H1 (cell line): Measurements from ENCODE around the gene CDH20. TPM values are rescaled to one million over a fixed set of nuclear protein-coding genes. Genes with fewer than 3 reads are reported as not detected.

ENCODE experiments used
- CTCF ChIA-PET: fragments of 300-600 bp; sonication (Branson Sonifier 250); formaldehyde crosslinking; loops from one replicate; lab custom pipeline; 2021; ENCODE audit not compliant: partially characterized antibody; lab: Charles Lee
- POLR2A ChIA-PET: fragments of 300-600 bp; sonication (Branson Sonifier 250); formaldehyde crosslinking; loops from one replicate; lab custom pipeline; 2021; ENCODE audit warnings: inconsistent platforms; ENCODE audit not compliant: partially characterized antibody; lab: Charles Lee
- DNase-seq, 2 experiments: peaks; one replicate each; pipeline versions ENCODE4 v3.0.0 to v3.0.0-alpha.2; 2010 to 2022; ENCODE audit warnings: low spot score in 2 of 2, low read depth in 1 of 2, mixed read lengths in 1 of 2
- FAIRE-seq: peaks from 2 replicates; lab custom pipeline; 2011; peaks lifted over from hg19 to GRCh38; lab: Jason Lieb, UNC
- H2AFZ ChIP-seq: 2 replicates; pipeline ENCODE4 v1.8.1; 2012; ENCODE audit warnings: low read length, inconsistent platforms
- H2AK5ac ChIP-seq: 2 replicates; pipeline ENCODE4 v1.6.1; 2013; ENCODE audit warnings: low read depth, low read length
- H2BK120ac ChIP-seq: replicated peaks from 2 replicates; pipeline ENCODE3; 2013; ENCODE audit warnings: low read depth, low read length, inconsistent platforms
- H2BK12ac ChIP-seq: 2 replicates; pipeline ENCODE4 v1.6.1; 2013; ENCODE audit warnings: low read depth, low read length
- H2BK15ac ChIP-seq: 2 replicates; pipeline ENCODE4 v1.6.1; 2013; ENCODE audit warnings: low read length
- H2BK20ac ChIP-seq: 2 replicates; pipeline ENCODE4 v1.6.1; 2013; ENCODE audit warnings: low read length
- H2BK5ac ChIP-seq: 2 replicates; pipeline ENCODE4 v1.6.1; 2013; ENCODE audit warnings: low read depth, low read length
- H3K14ac ChIP-seq: 2 replicates; pipeline ENCODE4 v1.6.1; 2013; ENCODE audit warnings: inconsistent platforms; ENCODE audit not compliant: insufficient read length
- H3K18ac ChIP-seq: 2 replicates; pipeline ENCODE4 v1.6.1; 2013; ENCODE audit warnings: low read length; ENCODE audit errors: extremely low read depth
- H3K23ac ChIP-seq: 2 replicates; pipeline ENCODE4 v1.6.1; 2013; ENCODE audit warnings: inconsistent platforms; ENCODE audit not compliant: insufficient read length
- H3K23me2 ChIP-seq: 2 replicates; pipeline ENCODE4 v1.6.1; 2013; ENCODE audit warnings: low read depth, low read length
- H3K27ac ChIP-seq: 2 replicates; pipeline ENCODE4 v1.6.1; 2011; ENCODE audit warnings: low read depth, low read length, inconsistent platforms
- H3K27me3 ChIP-seq, 4 experiments: replicated peaks in 1 of 4; 1 replicate in 1 of 4; 2 replicates in 3 of 4; pipeline versions ENCODE4 v1.6.1 to v1.8.1; 2011 to 2013; ENCODE audit warnings: low read length in 3 of 4, mild to moderate bottlenecking in 3 of 4, inconsistent platforms in 2 of 4, mixed read lengths in 2 of 4, moderate library complexity in 1 of 4; ENCODE audit not compliant: control insufficient read depth in 3 of 4, insufficient read depth in 3 of 4; ENCODE audit errors: extremely low read depth in 1 of 4
- H3K36me3 ChIP-seq, 4 experiments: 2 replicates each; pipeline versions ENCODE4 v1.6.1 to v1.8.1; 2011 to 2013; ENCODE audit warnings: mild to moderate bottlenecking in 4 of 4, low read length in 3 of 4, moderate library complexity in 2 of 4, control low read depth in 1 of 4, inconsistent platforms in 1 of 4; ENCODE audit not compliant: insufficient read depth in 4 of 4, control insufficient read depth in 2 of 4
- H3K4ac ChIP-seq: replicated peaks from 2 replicates; pipeline ENCODE3; 2013; ENCODE audit warnings: low read length, low read depth, mixed read lengths, inconsistent platforms; ENCODE audit not compliant: insufficient read length
- H3K4me1 ChIP-seq, 4 experiments: replicated peaks in 1 of 4; 1 replicate in 1 of 4; 2 replicates in 3 of 4; pipeline versions ENCODE4 v1.6.1 to v1.8.1; 2011 to 2013; ENCODE audit warnings: low read length in 3 of 4, inconsistent platforms in 2 of 4, mixed read lengths in 1 of 4; ENCODE audit not compliant: insufficient read depth in 4 of 4, control insufficient read depth in 3 of 4
- H3K4me2 ChIP-seq, 2 experiments: 2 replicates each; pipeline versions ENCODE4 v1.6.1 to v1.8.1; 2011 to 2013; ENCODE audit warnings: low read depth in 2 of 2, low read length in 2 of 2, control low read depth in 1 of 2, inconsistent platforms in 1 of 2, mild to moderate bottlenecking in 1 of 2; ENCODE audit not compliant: insufficient read depth in 1 of 2
- H3K4me3 ChIP-seq, 4 experiments: fragments of 200-600, 300-600 bp in 1 of 4; sonication (generic), shearing (Covaris generic), sonication (Bioruptor Twin) in 1 of 4; 2 replicates each; pipeline versions ENCODE4 v1.5.1 to v1.8.1; 2011 to 2016; ENCODE audit warnings: low read length in 4 of 4, low read depth in 3 of 4, control low read depth in 2 of 4, inconsistent platforms in 2 of 4, mild to moderate bottlenecking in 2 of 4, mixed read lengths in 1 of 4, moderate library complexity in 1 of 4; ENCODE audit not compliant: insufficient read depth in 2 of 4; ENCODE audit errors: extremely low read depth in 1 of 4
- H3K56ac ChIP-seq: replicated peaks from 2 replicates; pipeline ENCODE3; 2013; ENCODE audit warnings: low read depth, mild to moderate bottlenecking, mixed read lengths, low read length, inconsistent platforms; ENCODE audit not compliant: insufficient read length
- H3K79me1 ChIP-seq: 2 replicates; pipeline ENCODE4 v1.6.1; 2013; ENCODE audit warnings: low read depth, low read length, control low read depth
- H3K79me2 ChIP-seq, 2 experiments: 2 replicates each; pipeline versions ENCODE4 v1.6.1 to v1.8.1; 2012 to 2013; ENCODE audit warnings: low read length in 2 of 2, mild to moderate bottlenecking in 2 of 2, inconsistent platforms in 1 of 2; ENCODE audit not compliant: insufficient read depth in 2 of 2, control insufficient read depth in 1 of 2
- H3K9ac ChIP-seq, 4 experiments: replicated peaks in 1 of 4; 1 replicate in 1 of 4; 2 replicates in 3 of 4; pipeline versions ENCODE4 v1.6.1 to v1.8.1; 2011 to 2013; ENCODE audit warnings: low read depth in 3 of 4, low read length in 3 of 4, control low read depth in 2 of 4, mild to moderate bottlenecking in 2 of 4, moderate library complexity in 2 of 4, inconsistent platforms in 1 of 4; ENCODE audit errors: extremely low read depth in 1 of 4
- H3K9me3 ChIP-seq, 2 experiments: 2 replicates each; pipeline versions ENCODE4 v1.6.1 to v1.8.1; 2012 to 2013; ENCODE audit warnings: mild to moderate bottlenecking in 2 of 2, moderate library complexity in 2 of 2, control low read depth in 1 of 2, inconsistent platforms in 1 of 2, low read depth in 1 of 2, low read length in 1 of 2, mixed read lengths in 1 of 2; ENCODE audit not compliant: insufficient read depth in 2 of 2
- H4K20me1 ChIP-seq, 2 experiments: replicated peaks in 1 of 2; 2 replicates each; pipeline versions ENCODE3 to v1.8.1; 2011 to 2013; ENCODE audit warnings: inconsistent platforms in 2 of 2, low read length in 2 of 2, mild to moderate bottlenecking in 1 of 2; ENCODE audit not compliant: insufficient read depth in 2 of 2, control insufficient read depth in 1 of 2
- H4K5ac ChIP-seq: 2 replicates; pipeline ENCODE4 v1.6.1; 2013; ENCODE audit warnings: low read length, low read depth, mixed read lengths, inconsistent platforms; ENCODE audit not compliant: insufficient read length
- H4K8ac ChIP-seq: 2 replicates; pipeline ENCODE4 v1.8.0; 2013; ENCODE audit warnings: mild to moderate bottlenecking, moderate library complexity, low read length, inconsistent platforms; ENCODE audit not compliant: insufficient read depth; ENCODE audit errors: extremely low read depth
- H4K91ac ChIP-seq: replicated peaks from 2 replicates; pipeline ENCODE3; 2013; ENCODE audit warnings: low read length, mixed read lengths, inconsistent platforms; ENCODE audit not compliant: insufficient read length
- E2F6 ChIP-seq: IDR thresholded peaks from 2 replicates; pipeline ENCODE4 v1.6.1; 2012; ENCODE audit warnings: inconsistent platforms
- JUN ChIP-seq: IDR thresholded peaks from 2 replicates; pipeline ENCODE4 v1.6.1; 2011; ENCODE audit warnings: low read depth, mild to moderate bottlenecking, improper control_type of control experiment, low read length
- KDM1A ChIP-seq: fragments of 200-600, 300-600 bp; sonication (generic); IDR thresholded peaks from 2 replicates; pipeline ENCODE4 v1.7.1; 2016; ENCODE audit warnings: mild to moderate bottlenecking, low read length, borderline replicate concordance
- RAD21 ChIP-seq, 2 experiments: IDR thresholded peaks in 1 of 2; conservative IDR thresholded peaks in 1 of 2; 2 replicates each; pipeline ENCODE4 v1.6.1; 2011; ENCODE audit warnings: low read depth in 2 of 2, low read length in 2 of 2, improper control_type of control experiment in 1 of 2, inconsistent platforms in 1 of 2, mild to moderate bottlenecking in 1 of 2, moderate library complexity in 1 of 2
- RBBP5 ChIP-seq: IDR thresholded peaks from 2 replicates; pipeline ENCODE4 v1.7.1; 2012; ENCODE audit warnings: low read depth, mild to moderate bottlenecking, inconsistent platforms, low read length, moderate library complexity, borderline replicate concordance
- SAP30 ChIP-seq: fragments of 300-600 bp; sonication (generic); IDR thresholded peaks from 2 replicates; pipeline ENCODE4 v1.7.1; 2012; ENCODE audit warnings: low read length, moderate library complexity, mild to moderate bottlenecking, inconsistent platforms; ENCODE audit not compliant: insufficient read depth, insufficient replicate concordance
- SIN3A ChIP-seq, 2 experiments: IDR thresholded peaks in 1 of 2; conservative IDR thresholded peaks in 1 of 2; 2 replicates each; pipeline ENCODE4 v1.6.1; 2011 to 2012; ENCODE audit warnings: low read length in 2 of 2, improper control_type of control experiment in 1 of 2, low read depth in 1 of 2, mild to moderate bottlenecking in 1 of 2
- WGBS, 2 experiments: shearing (Covaris generic) in 1 of 2; methylation state at CpG; one replicate each; pipeline versions ENCODE4 v1.1.6 to v1.1.7; 2013 to 2015; ENCODE audit warnings: low lambda C conversion rate in 2 of 2, mixed read lengths in 2 of 2, inconsistent platforms in 1 of 2, low coverage in 1 of 2, missing lambda C conversion rate in 1 of 2; ENCODE audit not compliant: insufficient replicate concordance in 2 of 2, insufficient coverage in 1 of 2, insufficient read length in 1 of 2; ENCODE audit errors: extremely low coverage in 1 of 2, missing lambda C conversion rate in 1 of 2; 5-methylcytosine and 5-hydroxymethylcytosine counted together
- polyA plus RNA-seq, 7 experiments: library from polyadenylated mRNA; depleted of rRNA in 3 of 7; stranded (reverse) in 5 of 7; unstranded in 2 of 7; fragments of >200 nt in 5 of 7; fragments of 200-250 nt in 2 of 7; gene quantifications; 1 replicate in 5 of 7; 2 replicates in 1 of 7; 4 replicates in 1 of 7; pipeline versions ENCODE4 v1.2.1 to v1.2.3, GENCODE V29; 2011 to 2013; ENCODE audit warnings: missing spikeins in 2 of 7, mixed read lengths in 2 of 7
- total RNA-seq: library from RNA; stranded (reverse); fragmentation: NEBNext Ultra II Directional; extraction: Animal tissue kit (Norgen Biotek cat#: 25700); gene quantifications from 2 replicates; pipeline ENCODE4 v1.2.1, GENCODE V29; 2021
- TF ChIP-seq, protein P1 (sequence below), 3 experiments: IDR thresholded peaks; 1 replicate in 2 of 3; 2 replicates in 1 of 3; pipeline versions ENCODE4 v1.5.1 to v1.6.1; 2011; ENCODE audit warnings: low read length in 3 of 3, mild to moderate bottlenecking in 3 of 3, inconsistent platforms in 2 of 3, low read depth in 1 of 3, moderate library complexity in 1 of 3; ENCODE audit not compliant: insufficient read depth in 1 of 3; ENCODE audit errors: control extremely low read depth in 1 of 3
- TF ChIP-seq, protein P2 (sequence below): IDR thresholded peaks from 2 replicates; pipeline ENCODE4 v1.6.1; 2011; ENCODE audit warnings: low read depth, mild to moderate bottlenecking, low read length; ENCODE audit not compliant: insufficient read depth

CDH20 gene
- total and polyA plus RNA-seq, 2 of the 8 experiments (the other 6 are each of a cell fraction or from before 2014, with no cell fraction given), result 0.07 to 0.12 TPM

DNA sequence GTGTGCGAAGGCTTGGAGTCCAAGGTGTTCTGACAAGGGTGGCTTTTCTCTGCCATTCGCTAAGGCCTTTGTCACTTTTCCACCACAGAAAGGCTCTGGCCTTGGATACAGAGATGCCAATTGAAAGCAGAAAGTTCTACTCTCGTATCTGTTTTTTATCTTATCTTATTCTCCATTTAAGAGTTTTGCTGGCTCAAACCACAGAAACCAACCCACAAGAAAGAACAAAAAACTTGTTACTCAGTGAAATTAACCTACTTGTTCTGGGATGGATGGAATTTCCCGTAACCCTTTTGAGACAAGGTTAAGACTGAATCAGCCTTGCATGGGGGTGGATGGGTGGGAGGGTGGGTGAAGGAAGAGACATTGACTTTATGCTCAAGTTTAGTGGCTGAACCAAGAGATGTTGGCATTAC, 221.7 kb downstream of the CDH20 start:
- POLR2A ChIA-PET, result no interaction called here
- WGBS, 2 experiments, result 93% methylated on average over 4 of the region's 4 CpGs; no CpG with 5 or more reads in 1 of the 2 experiments
- Histone ChIP-seq H4K20me1 (no peaks in the 10 kb centered on the region), H3K56ac (no peak overlapping the region), H3K27ac (no peak overlapping the region), H4K5ac (no peak overlapping the region), H2BK15ac (no peak overlapping the region), H3K14ac (no peak overlapping the region), H2AFZ (no peak overlapping the region), H4K8ac (no peak overlapping the region), H2BK20ac (no peak overlapping the region), H2BK12ac (no peak overlapping the region), H3K79me1 (no peaks in the 10 kb centered on the region), H3K4me1 (no peaks in the 10 kb centered on the region), H2BK5ac (no peak overlapping the region), H2AK5ac (no peak overlapping the region), H3K36me3 (no peaks in the 10 kb centered on the region), H3K4ac (no peak overlapping the region), H3K4me2 (no peak overlapping the region), H2BK120ac (no peak overlapping the region), H3K18ac (no peak overlapping the region), H3K4me3 (no peak overlapping the region), H3K23me2 (no peaks in the 10 kb centered on the region), H3K27me3 (no peaks in the 10 kb centered on the region), H3K23ac (no peak overlapping the region), H3K9me3 (no peaks in the 10 kb centered on the region), H4K91ac (no peak overlapping the region), H3K9ac (no peak overlapping the region), H3K79me2 (no peaks in the 10 kb centered on the region)
- DNase-seq (no peak), FAIRE-seq (no peak)
- CTCF ChIA-PET, result interaction anchor here (0.7 to 2.2 kb wide), 7 partner anchors 12 to 577 kb away, joined by 3 to 8 read pairs (median 5); no protein-coding TSS in a partner anchor
- no peak for TF ChIP-seq RAD21 (IDR thresholded peaks at IDR 0.05 in 1 of 2, conservative IDR thresholded peaks at IDR 0.05 in 1 of 2; ENCODE audit: low read depth in 2 of 2, low read length in 2 of 2)
- no peak for TF ChIP-seq KDM1A
- TF ChIP-seq, protein P1, sequence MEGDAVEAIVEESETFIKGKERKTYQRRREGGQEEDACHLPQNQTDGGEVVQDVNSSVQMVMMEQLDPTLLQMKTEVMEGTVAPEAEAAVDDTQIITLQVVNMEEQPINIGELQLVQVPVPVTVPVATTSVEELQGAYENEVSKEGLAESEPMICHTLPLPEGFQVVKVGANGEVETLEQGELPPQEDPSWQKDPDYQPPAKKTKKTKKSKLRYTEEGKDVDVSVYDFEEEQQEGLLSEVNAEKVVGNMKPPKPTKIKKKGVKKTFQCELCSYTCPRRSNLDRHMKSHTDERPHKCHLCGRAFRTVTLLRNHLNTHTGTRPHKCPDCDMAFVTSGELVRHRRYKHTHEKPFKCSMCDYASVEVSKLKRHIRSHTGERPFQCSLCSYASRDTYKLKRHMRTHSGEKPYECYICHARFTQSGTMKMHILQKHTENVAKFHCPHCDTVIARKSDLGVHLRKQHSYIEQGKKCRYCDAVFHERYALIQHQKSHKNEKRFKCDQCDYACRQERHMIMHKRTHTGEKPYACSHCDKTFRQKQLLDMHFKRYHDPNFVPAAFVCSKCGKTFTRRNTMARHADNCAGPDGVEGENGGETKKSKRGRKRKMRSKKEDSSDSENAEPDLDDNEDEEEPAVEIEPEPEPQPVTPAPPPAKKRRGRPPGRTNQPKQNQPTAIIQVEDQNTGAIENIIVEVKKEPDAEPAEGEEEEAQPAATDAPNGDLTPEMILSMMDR (IDR thresholded peaks at IDR 0.05; ENCODE audit: control extremely low read depth in 1 of 3, insufficient read depth in 1 of 3, low read depth in 1 of 3, low read length in 3 of 3), result no peak
- TF ChIP-seq SIN3A (conservative IDR thresholded peaks at IDR 0.05 in 1 of 2, IDR thresholded peaks at IDR 0.05 in 1 of 2; ENCODE audit: low read depth in 1 of 2, low read length in 2 of 2), result no peak
- TF ChIP-seq, protein P2, sequence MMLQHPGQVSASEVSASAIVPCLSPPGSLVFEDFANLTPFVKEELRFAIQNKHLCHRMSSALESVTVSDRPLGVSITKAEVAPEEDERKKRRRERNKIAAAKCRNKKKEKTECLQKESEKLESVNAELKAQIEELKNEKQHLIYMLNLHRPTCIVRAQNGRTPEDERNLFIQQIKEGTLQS, result no peak
- no peak for TF ChIP-seq SAP30
- no peak for TF ChIP-seq E2F6
- TF ChIP-seq RBBP5, result no peak
- no peak for TF ChIP-seq JUN
